ENCODE results near the gene RANGAP1.

DNA sequence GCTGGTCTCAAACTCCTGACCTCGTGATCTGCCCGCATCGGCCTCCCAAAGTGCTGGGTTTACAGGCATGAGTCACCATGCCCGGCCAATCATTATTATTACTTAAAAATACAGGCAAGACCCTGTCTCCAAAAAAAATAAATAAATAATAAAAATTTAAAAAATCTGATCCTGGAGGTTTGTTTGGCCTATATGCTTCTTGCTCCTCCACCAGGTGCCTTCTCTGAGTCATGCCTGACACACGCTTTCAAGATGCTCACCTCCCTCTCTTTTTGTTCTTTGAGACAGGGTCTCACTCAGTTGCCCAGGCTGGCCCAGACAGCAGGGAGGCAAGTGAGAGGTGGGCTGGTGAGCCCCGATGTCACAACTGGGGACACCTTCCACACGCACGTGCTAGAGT lies 28.8 kb upstream of the RANGAP1 start:
- TF ChIP-seq POLR2A (IDR thresholded peaks at IDR 0.05; ENCODE audit: low read depth, low read length) (no peak), POLR2AphosphoS5 (IDR thresholded peaks at IDR 0.05; ENCODE audit: low read depth, low read length) (no peak), TAF1 (IDR thresholded peaks at IDR 0.05; ENCODE audit: borderline replicate concordance, low read depth, low read length) (no peak)

All from GM12892 (cell line).